MCF 10A (cell line): Measurements from ENCODE around the gene CSK. TPM values are rescaled to one million over a fixed set of nuclear protein-coding genes. Genes with fewer than 3 reads are reported as not detected.

ENCODE experiments used
- BruUV-seq: library from RNA; stranded (reverse); fragments of 400-500 nt; replicated peaks from 2 replicates; lab custom pipeline; 2021; lab: Mats Ljungman, UMichigan
- CTCF ChIA-PET: fragments of 300-600 bp; sonication (Branson Sonifier 250); formaldehyde crosslinking; extraction: SDS; loops from one replicate; lab custom pipeline; 2021; ENCODE audit warnings: antibody characterized with exemption, inconsistent platforms; lab: Yijun Ruan, JAX
- POLR2A ChIA-PET: fragments of 300-600, 350-650 bp; sonication (Branson Sonifier 250); formaldehyde crosslinking; extraction: SDS; loops from one replicate; lab custom pipeline; 2020; ENCODE audit warnings: antibody characterized with exemption, inconsistent platforms; lab: Yijun Ruan, JAX
- DNase-seq: peaks from one replicate; pipeline ENCODE4 v3.0.0-alpha.2; 2018; ENCODE audit not compliant: unreplicated experiment
- H3K27ac Mint-ChIP-seq: one replicate; pipeline ENCODE4 v1.8.0; 2022; ENCODE audit warnings: mild to moderate bottlenecking, low read depth, mixed read lengths; ENCODE audit not compliant: unreplicated experiment
- H3K27me3 Mint-ChIP-seq: one replicate; pipeline ENCODE4 v1.8.0; 2022; ENCODE audit warnings: mixed read lengths; ENCODE audit not compliant: insufficient read depth, unreplicated experiment
- H3K36me3 Mint-ChIP-seq: one replicate; pipeline ENCODE4 v1.8.0; 2022; ENCODE audit warnings: mild to moderate bottlenecking, moderate library complexity, mixed read lengths; ENCODE audit not compliant: insufficient read depth, unreplicated experiment
- H3K4me1 Mint-ChIP-seq: one replicate; pipeline ENCODE4 v1.8.0; 2022; ENCODE audit warnings: mixed read lengths; ENCODE audit not compliant: insufficient read depth, unreplicated experiment
- H3K4me3 Mint-ChIP-seq: one replicate; pipeline ENCODE4 v1.8.0; 2022; ENCODE audit warnings: mild to moderate bottlenecking, moderate library complexity, mixed read lengths; ENCODE audit not compliant: unreplicated experiment
- H3K9me3 Mint-ChIP-seq: one replicate; pipeline ENCODE4 v1.8.0; 2022; ENCODE audit warnings: mixed read lengths; ENCODE audit not compliant: unreplicated experiment
- intact Hi-C: fragments of 100-400 bp; cut with micrococcal nuclease; formaldehyde crosslinking; loops from 2 replicates; pipeline ENCODE4 v1.14.1; 2022
- total RNA-seq: library from RNA; stranded (reverse); gene quantifications from 2 replicates; pipeline ENCODE4 v1.2.3, GENCODE V29; 2022
- TF ChIP-seq, protein P1 (sequence below): fragments of 200-600 bp; IDR thresholded peaks from one replicate; pipeline ENCODE4 v1.8.0; 2022; ENCODE audit warnings: antibody characterized with exemption, mild to moderate bottlenecking; ENCODE audit not compliant: unreplicated experiment

Gene CSK
- total RNA-seq, 1 experiment from 2014 or later: 65.3 TPM

DNA sequence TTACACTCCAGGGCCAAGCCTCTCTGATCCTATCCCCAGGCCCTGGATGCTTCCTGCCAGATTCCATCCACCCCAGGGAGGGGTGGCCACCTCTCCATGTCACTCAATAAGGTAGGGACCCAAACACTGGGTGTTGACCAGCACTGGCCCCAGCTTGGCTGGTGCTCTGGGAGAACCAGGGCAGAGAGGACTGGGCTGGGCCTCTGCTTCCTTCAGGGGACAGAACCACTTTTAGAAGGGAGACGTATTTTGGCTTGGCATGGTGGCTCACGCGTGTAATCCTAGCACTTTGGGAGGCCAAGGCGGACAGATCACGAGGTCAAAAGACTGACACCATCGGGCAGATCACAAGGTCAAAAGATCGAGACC, 39.9 kb downstream of the CSK start:
- H3K36me3 Mint-ChIP-seq: no peaks in the 10 kb centered on the region
- peaks cover 22% of the 10 kb centered on the region for H3K27me3 Mint-ChIP-seq
- H3K4me3 Mint-ChIP-seq: no peak overlapping the region
- CTCF ChIA-PET: interaction anchor here (0.6 to 1.5 kb wide), 5 partner anchors 8 to 80 kb away, joined by 3 to 5 read pairs (median 3); partner anchors contain the start of gene CSK
- no TSS peak for BruUV-seq
- H3K4me1 Mint-ChIP-seq: peaks cover 22% of the 10 kb centered on the region
- no peak for DNase-seq
- POLR2A ChIA-PET: interaction anchor here (1.2 kb wide), 1 partner anchor 38 kb away, joined by 3 read pairs; no protein-coding TSS in a partner anchor
- H3K9me3 Mint-ChIP-seq: no peaks in the 10 kb centered on the region
- TF ChIP-seq, protein P1, sequence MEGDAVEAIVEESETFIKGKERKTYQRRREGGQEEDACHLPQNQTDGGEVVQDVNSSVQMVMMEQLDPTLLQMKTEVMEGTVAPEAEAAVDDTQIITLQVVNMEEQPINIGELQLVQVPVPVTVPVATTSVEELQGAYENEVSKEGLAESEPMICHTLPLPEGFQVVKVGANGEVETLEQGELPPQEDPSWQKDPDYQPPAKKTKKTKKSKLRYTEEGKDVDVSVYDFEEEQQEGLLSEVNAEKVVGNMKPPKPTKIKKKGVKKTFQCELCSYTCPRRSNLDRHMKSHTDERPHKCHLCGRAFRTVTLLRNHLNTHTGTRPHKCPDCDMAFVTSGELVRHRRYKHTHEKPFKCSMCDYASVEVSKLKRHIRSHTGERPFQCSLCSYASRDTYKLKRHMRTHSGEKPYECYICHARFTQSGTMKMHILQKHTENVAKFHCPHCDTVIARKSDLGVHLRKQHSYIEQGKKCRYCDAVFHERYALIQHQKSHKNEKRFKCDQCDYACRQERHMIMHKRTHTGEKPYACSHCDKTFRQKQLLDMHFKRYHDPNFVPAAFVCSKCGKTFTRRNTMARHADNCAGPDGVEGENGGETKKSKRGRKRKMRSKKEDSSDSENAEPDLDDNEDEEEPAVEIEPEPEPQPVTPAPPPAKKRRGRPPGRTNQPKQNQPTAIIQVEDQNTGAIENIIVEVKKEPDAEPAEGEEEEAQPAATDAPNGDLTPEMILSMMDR: no peak
- intact Hi-C loops: no loop called here
- H3K27ac Mint-ChIP-seq: no peak overlapping the region

- intact Hi-C loops: no loop called here
- no peak for DNase-seq
- H3K4me3 Mint-ChIP-seq: no peak overlapping the region
- H3K9me3 Mint-ChIP-seq: no peaks in the 10 kb centered on the region
- ChIA-PET POLR2A (interaction anchor here (1.2 kb wide), 1 partner anchor 39 kb away, joined by 3 read pairs; no protein-coding TSS in a partner anchor), CTCF (interaction anchor here (0.7 to 1.4 kb wide), 3 partner anchors 14 to 80 kb away, joined by 3 to 5 read pairs (median 3); no protein-coding TSS in a partner anchor)
- no TSS peak for BruUV-seq
- H3K27me3 Mint-ChIP-seq: peaks cover 22% of the 10 kb centered on the region
- H3K27ac Mint-ChIP-seq: no peak overlapping the region
- H3K4me1 Mint-ChIP-seq: peaks cover 17% of the 10 kb centered on the region
- TF ChIP-seq, protein P1: no peak
- H3K36me3 Mint-ChIP-seq: no peaks in the 10 kb centered on the region
These were observed 40.4 kb downstream of the CSK start for GRCh38 chr15:74822233-74822632.

- Mint-ChIP-seq H3K9me3 (no peaks in the 10 kb centered on the region), H3K36me3 (no peaks in the 10 kb centered on the region), H3K4me3 (no peak overlapping the region), H3K4me1 (peaks cover 6% of the 10 kb centered on the region), H3K27ac (no peak overlapping the region), H3K27me3 (peaks cover 32% of the 10 kb centered on the region)
- TF ChIP-seq, protein P1: no peak
- intact Hi-C loops: no loop called here
- DNase-seq: peak; percentile 30
- BruUV-seq: no TSS peak
- ChIA-PET CTCF (interaction anchor here (1.8 kb wide), 1 partner anchor 13 kb away, joined by 4 read pairs; no protein-coding TSS in a partner anchor), POLR2A (no interaction called here)
These were observed 41.4 kb downstream of the CSK start for GRCh38 chr15:74823324-74823723.

DNA sequence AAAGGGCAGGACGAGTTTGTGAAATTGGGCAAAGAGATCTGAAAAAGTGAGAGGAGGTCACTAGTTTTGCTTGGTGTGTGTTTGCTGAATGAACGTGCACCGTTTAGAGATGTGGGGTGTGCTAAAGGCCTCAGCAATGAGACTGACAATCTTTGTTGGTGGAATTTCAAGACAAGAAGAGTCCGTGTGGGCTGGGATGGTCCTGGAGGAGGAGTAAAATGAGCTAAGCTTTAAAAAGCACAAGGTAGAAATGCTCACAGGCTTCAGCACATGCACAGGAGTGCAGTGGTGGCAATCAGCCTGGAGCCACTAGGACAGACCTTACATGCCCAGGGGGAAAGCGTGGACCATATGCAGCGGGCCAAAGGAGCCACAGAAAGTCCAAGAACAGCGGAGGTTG, 43.1 kb downstream of the CSK start:
- POLR2A ChIA-PET: no interaction called here
- no peaks in the 10 kb centered on the region for H3K9me3 Mint-ChIP-seq
- H3K27me3 Mint-ChIP-seq: peaks cover 35% of the 10 kb centered on the region
- TF ChIP-seq, protein P1: no peak
- no peak overlapping the region for H3K27ac Mint-ChIP-seq
- intact Hi-C loops: no loop called here
- no peaks in the 10 kb centered on the region for H3K36me3 Mint-ChIP-seq
- CTCF ChIA-PET: interaction anchor here (0.6 kb wide), 1 partner anchor 50 kb away, joined by 3 read pairs; no protein-coding TSS in a partner anchor
- no peak overlapping the region for H3K4me3 Mint-ChIP-seq
- no peaks in the 10 kb centered on the region for H3K4me1 Mint-ChIP-seq
- DNase-seq: no peak
- no TSS peak for BruUV-seq
